HS-5 (cell line): Measurements from ENCODE around the gene CLSTN2.

Experiments
- DNase-seq: peaks from one replicate; pipeline ENCODE4 v3.0.0-alpha.2; 2012; ENCODE audit warnings: low read depth

Gene CLSTN2

GRCh38 chr3:140552898-140553297 is 617.9 kb downstream of the CLSTN2 start:
- no peak for DNase-seq

- DNase-seq: no peak
Observed at GRCh38 chr3:140553591-140553990, 618.6 kb downstream of the CLSTN2 start.

GRCh38 chr3:140555666-140556065 is 620.7 kb downstream of the CLSTN2 start:
- no peak for DNase-seq

GRCh38 chr3:140557476-140557875 is 622.5 kb downstream of the CLSTN2 start:
- no peak for DNase-seq

- no peak for DNase-seq
Observed at GRCh38 chr3:140559546-140559945, 624.6 kb downstream of the CLSTN2 start.

- no peak for DNase-seq
Observed at GRCh38 chr3:140563206-140563760, 628.3 kb downstream of the CLSTN2 start.

GRCh38 chr3:140568131-140568530 is 633.1 kb downstream of the CLSTN2 start:
- DNase-seq: no peak

- DNase-seq: no peak
Observed at GRCh38 chr3:140568842-140569520, 634.0 kb downstream of the CLSTN2 start.

GRCh38 chr3:140570602-140571001 is 635.6 kb downstream of the CLSTN2 start:
- DNase-seq: no peak

- DNase-seq: no peak
Observed at GRCh38 chr3:140571836-140572235, 636.9 kb downstream of the CLSTN2 start.

GRCh38 chr3:140572334-140572733 is 637.3 kb downstream of the CLSTN2 start:
- no peak for DNase-seq

- no peak for DNase-seq
Observed at GRCh38 chr3:140573011-140573410, 638.0 kb downstream of the CLSTN2 start.

GRCh38 chr3:140574375-140574774 is 639.4 kb downstream of the CLSTN2 start:
- DNase-seq: no peak

GRCh38 chr3:140576449-140576848 is 641.5 kb downstream of the CLSTN2 start:
- DNase-seq: no peak

GRCh38 chr3:140577911-140578310 is 642.9 kb downstream of the CLSTN2 start:
- no peak for DNase-seq

GRCh38 chr3:140579260-140579659 is 644.3 kb downstream of the CLSTN2 start:
- DNase-seq: no peak

- no peak for DNase-seq
Observed at GRCh38 chr3:140580746-140581145, 645.8 kb downstream of the CLSTN2 start.

- DNase-seq: no peak
Observed at GRCh38 chr3:140584549-140584948, 649.6 kb downstream of the CLSTN2 start.

- peak; percentile 0 for DNase-seq
Observed at GRCh38 chr3:140585828-140586227, 650.8 kb downstream of the CLSTN2 start.

- no peak for DNase-seq
Observed at GRCh38 chr3:140586311-140586710, 651.3 kb downstream of the CLSTN2 start.

GRCh38 chr3:140588558-140588957 is 653.6 kb downstream of the CLSTN2 start:
- DNase-seq: no peak

GRCh38 chr3:140593766-140594165 is 658.8 kb downstream of the CLSTN2 start:
- DNase-seq: no peak

GRCh38 chr3:140595295-140595694 is 660.3 kb downstream of the CLSTN2 start:
- DNase-seq: no peak

GRCh38 chr3:140597364-140597763 is 662.4 kb downstream of the CLSTN2 start:
- no peak for DNase-seq
